Measurements from ENCODE around the gene TAS2R20. TPM values are rescaled to one million over a fixed set of nuclear protein-coding genes. Genes with fewer than 3 reads are reported as not detected.
"Not testable (repeated sequence)": the region's sequence is repeated elsewhere in the genome, so short reads cannot be mapped to it uniquely, and the experiment has no call there.

Gene TAS2R20
- polyA plus RNA-seq (2011; rRNA removed) (0.62 and 0.67 TPM in 2 replicates), polyA minus RNA-seq (2011; rRNA and poly(A)+ RNA removed) (2.9 and 5.8 TPM in 2 replicates)

- POLR2A ChIA-PET = no interaction called here
- CTCF ChIA-PET = no interaction called here
- TF ChIP-seq CTCF (IDR thresholded peaks at IDR 0.05; ENCODE audit: low read depth, low read length) = no peak
- no peak within 1 kb of the TSS for H3K27ac ChIP-seq (ENCODE audit: low read depth, low read length)
- H3K27me3 ChIP-seq (ENCODE audit: control insufficient read depth, insufficient read depth, low read length) = no peaks in the 10 kb centered on the region
- DNase-seq (ENCODE audit: low read depth, low spot score) = no peak
- H3K4me3 ChIP-seq (ENCODE audit: low read depth, low read length) = no peak within 1 kb of the TSS
- no peaks in the 10 kb centered on the region for H3K9me3 ChIP-seq (ENCODE audit: control insufficient read depth, insufficient read depth, low read length)
These were observed at the start of gene TAS2R20 for GRCh38 chr12:10998204-10998603. Gene TAS2R20, minus strand, starts transcription at chr12:10998304. Its CDS starts 429 bp downstream, at chr12:10997875.

- POLR2A ChIA-PET; H3K4me3 ChIP-seq (ENCODE audit: low read depth, low read length); H3K27ac ChIP-seq (ENCODE audit: low read depth, low read length); DNase-seq (ENCODE audit: low read depth, low spot score); H3K9me3 ChIP-seq (ENCODE audit: control insufficient read depth, insufficient read depth, low read length); CTCF ChIA-PET; H3K27me3 ChIP-seq (ENCODE audit: control insufficient read depth, insufficient read depth, low read length): not testable (repeated sequence)
These were observed 43.3 kb upstream of the TAS2R20 start for GRCh38 chr12:11041366-11041765.

DNA sequence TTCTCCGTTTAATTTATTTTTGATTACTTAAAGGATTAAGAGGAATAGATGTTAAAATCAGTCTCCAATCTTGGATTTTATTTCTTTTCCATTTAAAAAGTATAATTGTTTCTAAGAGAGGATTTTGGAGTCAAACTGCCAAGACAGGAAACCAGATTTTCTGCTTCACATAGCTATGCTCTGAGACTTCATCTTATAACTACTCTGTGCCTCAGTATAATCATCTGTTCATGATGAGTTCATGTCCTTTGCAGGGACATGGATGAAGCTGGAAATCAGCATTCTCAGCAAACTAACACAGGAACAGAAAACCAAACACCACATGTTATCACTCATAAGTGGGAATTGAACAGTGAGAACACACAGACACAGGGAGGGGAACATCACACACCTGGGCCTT, 42.1 kb upstream of the TAS2R20 start:
- DNase-seq (ENCODE audit: low read depth, low spot score) = no peak
- Histone ChIP-seq H3K4me3 (ENCODE audit: low read depth, low read length) (no peak overlapping the region), H3K27me3 (ENCODE audit: control insufficient read depth, insufficient read depth, low read length) (no peaks in the 10 kb centered on the region), H3K9me3 (ENCODE audit: control insufficient read depth, insufficient read depth, low read length) (no peaks in the 10 kb centered on the region), H3K27ac (ENCODE audit: low read depth, low read length) (no peak overlapping the region)
- no peak for TF ChIP-seq CTCF (IDR thresholded peaks at IDR 0.05; ENCODE audit: low read depth, low read length)
- POLR2A ChIA-PET = interaction anchor here (1.1 kb wide), 1 partner anchor 136 kb away, joined by 3 read pairs; no protein-coding TSS in a partner anchor
- CTCF ChIA-PET = interaction anchor here (0.8 kb wide), 1 partner anchor 131 kb away, joined by 3 read pairs; no protein-coding TSS in a partner anchor

- H3K9me3 ChIP-seq (ENCODE audit: control insufficient read depth, insufficient read depth, low read length) = no peaks in the 10 kb centered on the region
- POLR2A ChIA-PET = no interaction called here
- CTCF ChIA-PET = no interaction called here
- no peaks in the 10 kb centered on the region for H3K27me3 ChIP-seq (ENCODE audit: control insufficient read depth, insufficient read depth, low read length)
- H3K4me3 ChIP-seq (ENCODE audit: low read depth, low read length) = no peak overlapping the region
- DNase-seq (ENCODE audit: low read depth, low spot score) = no peak
- no peak for TF ChIP-seq CTCF (IDR thresholded peaks at IDR 0.05; ENCODE audit: low read depth, low read length)
- H3K27ac ChIP-seq (ENCODE audit: low read depth, low read length) = no peak overlapping the region
These were observed 41.1 kb upstream of the TAS2R20 start for GRCh38 chr12:11039171-11039570.

GRCh38 chr12:11033959-11034358, 35.9 kb upstream of the TAS2R20 start:
- H3K9me3 ChIP-seq (ENCODE audit: control insufficient read depth, insufficient read depth, low read length); H3K27me3 ChIP-seq (ENCODE audit: control insufficient read depth, insufficient read depth, low read length); CTCF ChIA-PET; H3K27ac ChIP-seq (ENCODE audit: low read depth, low read length); H3K4me3 ChIP-seq (ENCODE audit: low read depth, low read length); POLR2A ChIA-PET; DNase-seq (ENCODE audit: low read depth, low spot score): not testable (repeated sequence)

DNA sequence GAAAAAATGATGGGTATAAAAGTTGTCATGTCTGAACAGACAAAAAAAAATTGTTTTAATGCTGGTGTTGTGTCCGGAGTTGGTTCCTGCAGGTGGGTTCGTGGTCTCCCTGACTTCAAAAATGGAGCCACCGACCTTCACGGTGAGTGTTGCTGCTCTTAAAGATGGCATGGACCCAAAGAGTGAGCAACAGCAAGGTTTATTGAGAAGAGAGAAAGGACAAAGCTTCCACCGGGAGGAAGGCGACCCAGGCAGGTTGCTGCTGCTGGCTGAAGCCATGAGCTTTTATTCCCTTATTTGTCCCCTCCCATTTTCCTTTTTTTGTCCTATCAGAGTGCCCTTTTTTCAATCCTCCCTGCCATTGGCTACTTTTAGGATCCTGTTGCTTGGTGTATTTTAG, 33.2 kb upstream of the TAS2R20 start, which contains the start of gene TAS2R31:
TAS2R31 (minus strand) TSS at position 101 of the 400 bp plus-strand sequence; CDS start at position 29, 72 bp downstream.
- Histone ChIP-seq H3K27me3 (ENCODE audit: control insufficient read depth, insufficient read depth, low read length) (no peaks in the 10 kb centered on the region), H3K27ac (ENCODE audit: low read depth, low read length) (no peak within 1 kb of the TSS), H3K4me3 (ENCODE audit: low read depth, low read length) (no peak within 1 kb of the TSS), H3K9me3 (ENCODE audit: control insufficient read depth, insufficient read depth, low read length) (no peaks in the 10 kb centered on the region)
- no peak for DNase-seq (ENCODE audit: low read depth, low spot score)
- CTCF ChIA-PET = no interaction called here
- no peak for TF ChIP-seq CTCF (IDR thresholded peaks at IDR 0.05; ENCODE audit: low read depth, low read length)
- POLR2A ChIA-PET = no interaction called here
